RWPE1 (cell line): Measurements from ENCODE around the gene RPS6KB2.
"Not testable (repeated sequence)": the region's sequence is repeated elsewhere in the genome, so short reads cannot be mapped to it uniquely, and the experiment has no call there.

Source experiments
- CTCF ChIA-PET: fragments of 350-600 bp; sonication (Branson Sonifier 250); formaldehyde crosslinking; extraction: SDS; loops from one replicate; lab custom pipeline; 2021; lab: Yijun Ruan, JAX
- POLR2A ChIA-PET: fragments of 400-600 bp; formaldehyde crosslinking; extraction: SDS; loops from one replicate; lab custom pipeline; 2020; ENCODE audit warnings: antibody characterized with exemption; ENCODE audit not compliant: low non-redundant PET; lab: Yijun Ruan, JAX
- DNase-seq: peaks from one replicate; pipeline ENCODE4 v3.0.0; 2012; ENCODE audit warnings: low spot score
- H3K27ac ChIP-seq: fragments of 450-650 bp; 2 replicates; pipeline ENCODE4 v1.5.1; 2017
- CTCF ChIP-seq: fragments of 450-650 bp; conservative IDR thresholded peaks from 2 replicates; pipeline ENCODE4 v1.5.1; 2017; ENCODE audit warnings: low read depth, mild to moderate bottlenecking

RPS6KB2 gene

GRCh38 chr11:67465189-67465510, 36.9 kb downstream of the RPS6KB2 start:
- DNase-seq: no peak
- TF ChIP-seq CTCF: no peak
- POLR2A ChIA-PET: interaction anchor here (0.5 to 0.8 kb wide), 2 partner anchors 24 to 37 kb away, joined by 3 read pairs; partner anchors contain the start of gene RPS6KB2
- H3K27ac ChIP-seq: peak overlapping the region; percentile 96
- CTCF ChIA-PET: interaction anchor here (0.6 to 0.7 kb wide), 3 partner anchors 12 to 121 kb away, joined by 3 read pairs; no protein-coding TSS in a partner anchor

- ChIA-PET POLR2A (interaction anchor here (0.8 kb wide), 1 partner anchor 37 kb away, joined by 3 read pairs; the partner anchor contains the start of gene RPS6KB2), CTCF (interaction anchor here (0.6 to 0.7 kb wide), 5 partner anchors 11 to 121 kb away, joined by 3 read pairs; no protein-coding TSS in a partner anchor)
- DNase-seq: not testable (repeated sequence)
- H3K27ac ChIP-seq: peak overlapping the region; percentile 96
Measured at GRCh38 chr11:67465530-67465929, 37.2 kb downstream of the RPS6KB2 start.

GRCh38 chr11:67466367-67466766, 38.1 kb downstream of the RPS6KB2 start:
- ChIA-PET CTCF (interaction anchor here (0.6 to 0.7 kb wide), 2 partner anchors 41 to 47 kb away, joined by 3 read pairs; no protein-coding TSS in a partner anchor), POLR2A (no interaction called here)
- no peak for DNase-seq
- TF ChIP-seq CTCF: no peak
- H3K27ac ChIP-seq: peak overlapping the region; percentile 96

- POLR2A ChIA-PET: interaction anchor here (0.9 to 2.5 kb wide), 5 partner anchors 23 to 129 kb away, joined by 3 to 11 read pairs (median 5); partner anchors contain the start of genes CORO1B, PPP1CA and RPS6KB2
- TF ChIP-seq CTCF: no peak
- DNase-seq: no peak
- H3K27ac ChIP-seq: peak overlapping the region; percentile 96
- CTCF ChIA-PET: interaction anchor here (1.9 kb wide), 1 partner anchor 66 kb away, joined by 13 read pairs; the partner anchor contains the start of gene PPP1CA
Measured at GRCh38 chr11:67466962-67467771, 38.9 kb downstream of the RPS6KB2 start.

- no peak for TF ChIP-seq CTCF
- ChIA-PET CTCF (interaction anchor here (0.7 to 1.9 kb wide), 2 partner anchors 67 to 147 kb away, joined by 5 to 13 read pairs; partner anchors contain the start of gene PPP1CA), POLR2A (interaction anchor here (1.0 to 2.5 kb wide), 8 partner anchors 15 to 128 kb away, joined by 3 to 11 read pairs (median 4); partner anchors contain the start of genes AIP, CORO1B, PITPNM1 and POLD4)
- peak; percentile 89 for DNase-seq
- H3K27ac ChIP-seq: peak overlapping the region; percentile 96
Measured at GRCh38 chr11:67468056-67468455, 39.8 kb downstream of the RPS6KB2 start.

- H3K27ac ChIP-seq: peak overlapping the region; percentile 96
- ChIA-PET POLR2A (interaction anchor here (0.5 to 2.5 kb wide), 8 partner anchors 14 to 115 kb away, joined by 3 to 11 read pairs (median 4); partner anchors contain the start of genes AIP, CORO1B, PITPNM1 and POLD4), CTCF (interaction anchor here (0.7 to 1.9 kb wide), 3 partner anchors 29 to 147 kb away, joined by 4 to 13 read pairs (median 5); partner anchors contain the start of gene PPP1CA)
- TF ChIP-seq CTCF: no peak
- DNase-seq: no peak
Measured at GRCh38 chr11:67468456-67468758, 40.1 kb downstream of the RPS6KB2 start.
